NCI-H146 (cell line): ENCODE data around the gene SAMD14.
A peak's percentile ranks its signal among the peaks of the same experiment; 100 is the strongest.

Experiments
- DNase-seq: peaks from one replicate; lab custom pipeline; 2025; lab: John Stamatoyannopoulos, UW

SAMD14 gene

DNA sequence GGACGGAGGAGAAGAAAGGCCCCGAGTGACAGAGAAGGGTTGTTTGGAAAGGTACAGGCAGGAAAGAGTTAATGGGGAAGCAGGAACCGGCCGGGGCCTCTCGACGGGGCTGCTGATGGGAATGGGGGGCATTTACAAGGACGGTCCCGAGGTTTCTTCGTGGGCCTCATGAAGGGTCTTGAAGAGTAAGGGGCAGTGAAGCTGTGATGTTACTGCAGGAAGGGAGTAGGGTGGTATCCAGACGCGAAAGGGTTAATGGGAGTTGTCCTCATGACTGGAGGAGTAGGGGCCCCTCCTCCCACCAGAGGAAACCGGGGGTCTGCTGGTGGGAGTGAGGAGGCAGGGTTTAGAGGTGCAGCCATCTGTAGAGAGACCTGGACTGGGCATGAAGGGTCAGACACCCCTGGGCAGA is 34.3 kb downstream of the SAMD14 start:
- no peak for DNase-seq

DNA sequence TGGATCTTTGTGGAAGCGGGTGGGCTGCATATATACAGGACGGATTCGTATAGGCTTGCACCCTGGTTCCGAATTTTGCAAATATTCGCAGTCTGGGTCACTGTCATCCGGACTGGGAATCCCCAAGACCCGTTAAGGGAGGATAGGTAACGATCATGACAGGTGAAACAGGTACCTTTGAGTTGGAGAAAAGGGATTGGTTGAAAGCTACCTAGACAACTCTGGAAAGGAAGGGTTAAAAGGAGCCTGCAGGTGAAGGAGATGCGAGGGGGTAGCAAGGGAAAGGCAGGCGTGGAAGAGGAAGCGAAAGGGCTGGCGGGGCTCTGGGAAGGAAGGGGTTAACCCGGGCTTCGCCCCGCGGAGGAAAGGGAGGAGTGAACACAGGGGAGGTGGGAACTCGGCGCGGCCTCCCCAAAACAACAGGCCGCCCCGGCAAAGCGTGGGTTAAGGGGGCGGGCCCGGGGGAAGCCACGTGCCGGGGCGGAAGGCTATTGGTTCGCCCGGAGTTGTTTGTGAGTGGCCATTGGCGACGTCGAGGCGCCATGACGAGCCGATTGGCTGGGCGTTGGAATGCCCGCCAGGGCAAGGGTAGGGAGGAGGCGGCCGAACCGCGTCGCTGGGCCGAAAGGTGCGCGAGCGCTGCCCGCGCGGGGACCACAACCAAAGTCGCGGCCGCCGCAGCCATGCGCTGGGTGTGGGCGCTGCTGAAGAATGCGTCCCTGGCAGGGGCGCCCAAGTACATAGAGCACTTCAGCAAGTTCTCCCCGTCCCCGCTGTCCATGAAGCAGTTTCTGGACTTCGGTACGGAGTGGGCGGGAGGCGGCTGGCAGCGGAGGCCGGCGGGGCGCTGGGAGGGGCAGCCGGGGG is 35.0 kb downstream of the SAMD14 start, which contains the start of gene PDK2:
PDK2 (plus strand) TSS at position 599 of the 867 bp plus-strand sequence; CDS start at position 684, 85 bp downstream.
- DNase-seq = peak; percentile 90

DNA sequence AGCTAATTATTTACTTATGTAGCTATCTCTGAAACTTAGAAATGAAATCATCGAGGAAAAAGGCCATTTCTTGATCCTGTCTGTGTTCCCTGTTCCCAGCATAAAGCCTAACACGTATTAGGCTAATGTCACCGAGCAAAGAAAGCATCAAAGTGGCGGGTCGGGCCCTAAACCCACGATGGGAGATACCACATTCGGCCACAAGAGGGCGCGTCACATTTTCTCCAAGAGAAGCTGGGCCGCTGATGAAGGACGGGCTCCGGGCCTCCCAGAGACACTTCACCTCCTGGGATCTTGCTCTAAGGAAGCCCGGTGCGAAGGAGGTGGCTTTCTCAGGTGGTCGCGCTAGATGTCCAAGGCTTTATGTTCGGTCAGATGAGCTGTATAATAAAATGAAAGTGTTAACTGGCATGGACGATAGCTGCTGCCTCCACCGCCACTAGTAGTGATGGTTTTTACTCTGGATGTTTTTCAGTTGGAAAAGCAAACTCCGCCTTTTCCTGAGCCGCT is 35.7 kb downstream of the SAMD14 start:
- peak; percentile 79 for DNase-seq

DNA sequence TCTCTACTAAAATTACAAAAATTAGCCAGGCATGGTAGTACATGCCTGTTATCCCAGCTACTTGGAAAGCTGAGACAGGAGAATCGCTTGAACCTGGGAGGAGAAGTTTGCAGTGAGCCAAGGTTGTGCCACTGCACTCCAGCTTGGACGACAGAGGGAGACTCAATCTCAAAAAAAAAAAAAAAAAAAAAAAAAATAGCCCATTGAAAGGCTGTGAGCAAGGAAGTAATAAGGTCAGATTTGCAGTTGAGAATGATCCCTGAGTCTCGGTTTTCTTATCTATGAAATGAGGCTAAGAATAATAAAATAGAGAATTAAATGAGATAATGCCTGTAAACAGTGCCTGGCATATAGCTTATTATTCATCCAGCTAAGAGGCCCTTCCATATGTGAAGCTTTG is 36.2 kb downstream of the SAMD14 start:
- no peak for DNase-seq

GRCh38 chr17:50093246-50093645 is 36.7 kb downstream of the SAMD14 start:
- no peak for DNase-seq

- no peak for DNase-seq
Observed at GRCh38 chr17:50091918-50092285, 38.1 kb downstream of the SAMD14 start.

DNA sequence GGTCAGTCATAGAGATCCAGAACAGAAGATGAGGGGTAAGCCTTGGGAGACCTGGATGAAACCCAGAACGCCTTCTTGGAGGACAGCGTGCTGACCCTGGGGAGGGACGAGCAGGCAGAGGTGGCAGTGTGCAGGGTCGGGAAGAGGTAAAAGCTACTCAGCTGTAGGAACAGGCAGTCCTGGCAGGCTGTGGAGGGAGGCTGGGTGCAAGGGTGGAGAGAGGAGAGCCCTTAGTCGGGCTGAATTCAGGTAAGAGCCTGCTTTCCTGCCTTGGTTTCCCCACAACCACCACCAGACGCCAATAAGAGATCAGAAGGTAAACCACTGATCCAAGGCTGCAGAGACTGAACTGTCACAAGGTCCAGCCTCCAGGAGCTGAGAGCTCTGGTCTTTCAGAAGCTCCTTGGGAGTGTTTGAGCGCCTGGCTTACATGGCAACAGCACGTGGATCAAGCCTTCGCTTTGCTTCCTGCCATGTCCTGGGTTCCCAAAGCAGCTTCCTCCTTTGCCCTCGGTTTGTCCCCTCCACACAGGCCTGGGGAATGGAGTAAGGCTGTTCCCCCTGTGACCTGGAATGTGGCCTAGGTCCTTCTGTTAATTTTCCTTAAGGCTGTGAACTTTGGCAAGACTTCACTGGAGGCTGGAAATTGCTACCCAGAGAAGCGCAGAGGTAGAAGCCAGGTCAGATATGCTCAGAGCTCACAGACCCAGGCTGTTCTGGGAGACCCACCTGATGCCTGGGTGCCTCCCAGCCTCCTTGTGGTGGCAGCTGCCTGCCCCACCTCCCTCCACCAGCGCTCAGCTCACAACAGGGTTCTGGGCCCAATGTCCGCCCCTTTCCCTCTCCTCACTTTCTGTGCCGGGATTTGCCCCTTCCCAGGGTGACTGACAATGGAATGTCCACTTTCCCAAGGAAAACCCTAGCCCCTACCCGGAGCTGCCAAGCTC is 38.7 kb downstream of the SAMD14 start:
- no peak for DNase-seq

DNA sequence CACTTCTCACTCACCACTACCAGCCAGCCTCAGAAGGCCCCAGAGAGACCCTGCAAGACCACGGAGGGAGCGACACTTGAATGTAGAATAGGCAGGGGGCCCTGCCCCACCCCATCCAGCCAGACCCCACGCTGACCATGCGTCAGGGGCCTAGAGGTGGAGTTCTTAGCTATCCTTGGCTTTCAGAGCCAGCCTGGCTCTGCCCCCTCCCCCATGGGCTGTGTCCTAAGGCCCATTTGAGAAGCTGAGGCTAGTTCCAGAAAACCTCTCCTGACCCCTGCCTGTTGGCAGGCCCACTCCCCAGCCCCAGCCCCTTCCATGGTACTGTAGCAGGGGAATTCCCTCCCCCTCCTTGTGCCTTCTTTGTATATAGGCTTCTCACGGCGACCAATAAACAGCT is 39.9 kb downstream of the SAMD14 start:
- no peak for DNase-seq

DNA sequence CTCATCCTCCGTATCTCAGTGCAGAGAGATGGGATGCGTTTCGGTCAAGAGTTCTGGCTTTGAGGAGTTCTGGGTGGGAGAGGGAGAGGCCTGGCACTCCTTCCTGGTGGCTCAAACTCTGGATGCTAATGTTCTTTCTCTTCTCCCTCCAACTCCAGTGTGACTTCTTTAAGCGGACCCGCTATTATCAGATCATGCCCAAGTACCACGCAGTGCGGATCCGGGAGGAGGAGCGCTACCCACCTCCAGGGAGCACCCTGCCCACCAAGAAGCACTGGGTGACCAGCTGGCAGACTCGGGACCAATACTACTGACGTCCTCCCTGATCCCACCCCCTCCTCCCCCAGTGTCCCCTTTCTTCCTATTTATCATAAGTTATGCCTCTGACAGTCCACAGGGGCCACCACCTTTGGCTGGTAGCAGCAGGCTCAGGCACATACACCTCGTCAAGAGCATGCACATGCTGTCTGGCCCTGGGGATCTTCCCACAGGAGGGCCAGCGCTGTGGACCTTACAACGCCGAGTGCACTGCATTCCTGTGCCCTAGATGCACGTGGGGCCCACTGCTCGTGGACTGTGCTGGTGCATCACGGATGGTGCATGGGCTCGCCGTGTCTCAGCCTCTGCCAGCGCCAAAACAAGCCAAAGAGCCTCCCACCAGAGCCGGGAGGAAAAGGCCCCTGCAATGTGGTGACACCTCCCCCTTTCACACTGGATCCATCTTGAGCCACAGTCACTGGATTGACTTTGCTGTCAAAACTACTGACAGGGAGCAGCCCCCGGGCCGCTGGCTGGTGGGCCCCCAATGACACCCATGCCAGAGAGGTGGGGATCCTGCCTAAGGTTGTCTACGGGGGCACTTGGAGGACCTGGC is 40.8 kb downstream of the SAMD14 start:
- no peak for DNase-seq

DNA sequence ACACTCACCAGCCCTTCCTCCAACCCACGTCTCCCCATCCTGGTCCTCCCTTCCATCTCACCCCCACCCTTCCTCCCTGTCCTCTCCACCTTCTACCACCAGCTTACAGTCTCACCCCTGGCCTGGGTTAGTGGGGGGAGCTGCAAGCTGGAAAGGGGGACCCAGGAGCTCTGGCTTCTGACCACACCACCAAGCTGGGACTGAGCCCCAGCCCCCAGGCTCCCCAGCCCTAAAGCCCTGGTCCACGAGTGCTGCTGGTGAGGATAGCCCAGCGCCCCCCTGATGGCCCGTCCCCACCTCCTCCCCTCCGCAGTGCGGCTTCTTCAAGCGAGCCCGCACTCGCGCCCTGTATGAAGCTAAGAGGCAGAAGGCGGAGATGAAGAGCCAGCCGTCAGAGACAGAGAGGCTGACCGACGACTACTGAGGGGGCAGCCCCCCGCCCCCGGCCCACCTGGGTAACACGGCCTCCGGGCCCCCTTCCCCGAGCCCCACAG is 42.0 kb downstream of the SAMD14 start:
- no peak for DNase-seq

DNA sequence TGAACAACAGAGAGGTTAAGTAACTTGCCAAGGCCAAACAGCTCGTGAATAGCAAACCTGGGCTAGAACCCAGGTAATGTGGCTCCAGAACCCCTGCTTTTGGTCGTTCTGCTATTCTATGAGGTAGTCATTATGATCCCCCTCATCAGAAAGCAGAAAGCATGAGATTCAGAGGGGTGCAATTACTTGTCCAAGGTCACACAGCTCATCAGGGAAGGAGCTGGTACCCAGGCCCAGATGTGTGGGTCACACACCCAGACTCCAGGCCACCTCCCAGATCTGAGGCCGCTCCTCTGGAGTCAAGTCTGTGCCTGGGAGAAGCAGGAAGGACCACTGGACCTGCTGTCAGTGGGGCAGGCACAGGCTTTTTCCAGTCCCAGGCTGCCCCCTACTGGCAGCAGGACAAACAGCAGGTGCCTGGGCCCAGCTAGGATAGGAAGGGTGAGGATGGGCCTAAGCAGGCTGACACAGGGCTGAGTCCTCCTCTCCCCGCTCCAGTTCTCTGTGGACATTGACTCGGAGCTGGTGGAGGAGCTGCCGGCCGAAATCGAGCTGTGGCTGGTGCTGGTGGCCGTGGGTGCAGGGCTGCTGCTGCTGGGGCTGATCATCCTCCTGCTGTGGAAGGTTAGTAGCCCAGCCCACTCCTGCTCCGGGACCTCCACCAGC is 42.6 kb downstream of the SAMD14 start:
- peak; percentile 66 for DNase-seq

DNA sequence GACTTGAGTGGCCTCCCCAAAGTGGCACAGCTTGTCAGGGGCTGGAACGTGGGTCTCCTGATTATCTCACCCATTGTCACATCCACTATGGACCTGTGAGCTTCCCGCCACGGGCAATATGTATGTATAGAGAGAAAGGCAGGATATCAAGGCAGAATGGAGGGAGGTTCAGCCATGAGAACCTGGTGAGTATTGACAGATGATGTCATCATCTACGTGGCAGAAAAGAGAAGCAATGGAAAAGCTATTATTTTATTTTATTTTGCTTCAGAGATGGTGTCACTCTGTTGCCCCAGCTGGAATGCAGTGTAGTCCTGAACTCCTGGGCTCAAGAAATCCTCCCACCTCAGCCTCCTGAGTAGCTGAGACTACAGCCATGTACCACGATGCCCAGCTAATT is 48.2 kb downstream of the SAMD14 start:
- DNase-seq = no peak

GRCh38 chr17:50080827-50081226 is 49.1 kb downstream of the SAMD14 start:
- no peak for DNase-seq

GRCh38 chr17:50080096-50080480 is 49.9 kb downstream of the SAMD14 start:
- DNase-seq = no peak

- DNase-seq = no peak
Observed at GRCh38 chr17:50079334-50080095, 50.4 kb downstream of the SAMD14 start.

GRCh38 chr17:50078430-50078829 is 51.5 kb downstream of the SAMD14 start:
- DNase-seq = no peak

DNA sequence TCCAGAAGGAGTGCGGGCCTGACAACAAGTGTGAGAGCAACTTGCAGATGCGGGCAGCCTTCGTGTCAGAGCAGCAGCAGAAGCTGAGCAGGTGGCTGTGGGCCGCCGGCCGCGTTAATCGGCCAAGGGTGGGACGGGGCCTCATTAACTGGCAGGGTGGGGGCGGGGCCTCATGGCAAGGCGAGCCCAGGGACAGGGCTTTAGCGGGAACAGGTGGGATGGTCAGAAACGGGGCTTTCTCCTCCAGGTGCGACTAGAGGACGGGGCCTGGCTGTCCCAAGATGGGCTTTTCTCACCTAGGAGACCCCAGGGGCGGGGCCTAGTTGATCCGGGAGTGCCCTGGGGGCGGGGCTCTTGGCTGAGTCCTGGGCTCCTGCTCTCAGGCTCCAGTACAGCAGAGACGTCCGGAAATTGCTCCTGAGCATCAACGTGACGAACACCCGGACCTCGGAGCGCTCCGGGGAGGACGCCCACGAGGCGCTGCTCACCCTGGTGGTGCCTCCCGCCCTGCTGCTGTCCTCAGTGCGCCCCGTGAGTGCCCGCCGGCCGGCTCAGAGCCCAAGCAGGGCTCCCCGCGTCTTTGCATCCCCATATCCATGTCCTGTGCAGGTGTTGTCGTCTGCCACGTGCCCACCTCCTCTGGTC is 53.2 kb downstream of the SAMD14 start:
- DNase-seq = peak; percentile 6

- no peak for DNase-seq
Observed at GRCh38 chr17:50076221-50076590, 53.8 kb downstream of the SAMD14 start.

DNA sequence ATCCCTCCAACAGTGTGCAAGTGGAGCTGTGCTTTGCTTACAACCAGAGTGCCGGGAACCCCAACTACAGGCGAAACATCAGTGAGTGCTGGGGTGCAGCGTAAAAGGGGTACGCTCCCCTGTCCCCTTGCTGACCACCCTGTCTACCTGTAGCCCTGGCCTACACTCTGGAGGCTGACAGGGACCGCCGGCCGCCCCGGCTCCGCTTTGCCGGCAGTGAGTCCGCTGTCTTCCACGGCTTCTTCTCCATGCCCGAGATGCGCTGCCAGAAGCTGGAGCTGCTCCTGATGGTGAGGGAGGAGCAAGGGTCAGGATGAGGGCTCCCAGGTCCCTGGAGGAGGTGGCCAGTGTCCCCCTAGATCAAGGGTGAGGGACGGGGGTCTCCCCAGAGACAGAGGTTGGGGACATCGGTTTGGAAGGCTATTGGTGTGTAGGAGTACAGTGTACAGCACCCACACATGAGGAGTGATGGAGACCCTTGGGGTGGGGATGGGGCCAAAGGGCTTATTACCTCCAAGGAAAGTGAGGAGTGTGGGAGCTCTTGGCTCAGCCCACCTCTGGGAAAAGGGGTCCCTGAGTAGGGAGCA is 54.4 kb downstream of the SAMD14 start:
- no peak for DNase-seq
